HCT116 (cell line): ENCODE measurements around the gene GLTP.

Experiments used
- EZH2 ChIP-seq: fragments of 200-600 bp; sonication (generic); IDR thresholded peaks from 2 replicates; pipeline ENCODE4 v1.6.1; 2017; ENCODE audit warnings: antibody characterized with exemption, mixed run types
- POLR2AphosphoS5 ChIP-seq: IDR thresholded peaks from 2 replicates; pipeline ENCODE4 v1.6.1; 2011; ENCODE audit warnings: mild to moderate bottlenecking, low read depth, low read length, moderate library complexity
- SIN3A ChIP-seq: IDR thresholded peaks from 2 replicates; pipeline ENCODE4 v1.6.1; 2012; ENCODE audit warnings: low read depth
- ZFX ChIP-seq: fragments of 450-650 bp; IDR thresholded peaks from 2 replicates; pipeline ENCODE4 v1.6.1; 2017
- TF ChIP-seq, protein P1 (sequence below), 3 experiments: fragments of 200-600 bp in 1 of 3; sonication (generic) in 1 of 3; IDR thresholded peaks in 2 of 3; conservative IDR thresholded peaks in 1 of 3; 2 replicates each; pipeline ENCODE4 v1.5.1; 2012 to 2017; ENCODE audit warnings: low read depth in 2 of 3, low read length in 2 of 3, antibody characterized with exemption in 1 of 3, borderline replicate concordance in 1 of 3, control low read depth in 1 of 3, mild to moderate bottlenecking in 1 of 3, mixed read lengths in 1 of 3, mixed run types in 1 of 3, moderate library complexity in 1 of 3; ENCODE audit not compliant: insufficient read depth in 1 of 3

DNA sequence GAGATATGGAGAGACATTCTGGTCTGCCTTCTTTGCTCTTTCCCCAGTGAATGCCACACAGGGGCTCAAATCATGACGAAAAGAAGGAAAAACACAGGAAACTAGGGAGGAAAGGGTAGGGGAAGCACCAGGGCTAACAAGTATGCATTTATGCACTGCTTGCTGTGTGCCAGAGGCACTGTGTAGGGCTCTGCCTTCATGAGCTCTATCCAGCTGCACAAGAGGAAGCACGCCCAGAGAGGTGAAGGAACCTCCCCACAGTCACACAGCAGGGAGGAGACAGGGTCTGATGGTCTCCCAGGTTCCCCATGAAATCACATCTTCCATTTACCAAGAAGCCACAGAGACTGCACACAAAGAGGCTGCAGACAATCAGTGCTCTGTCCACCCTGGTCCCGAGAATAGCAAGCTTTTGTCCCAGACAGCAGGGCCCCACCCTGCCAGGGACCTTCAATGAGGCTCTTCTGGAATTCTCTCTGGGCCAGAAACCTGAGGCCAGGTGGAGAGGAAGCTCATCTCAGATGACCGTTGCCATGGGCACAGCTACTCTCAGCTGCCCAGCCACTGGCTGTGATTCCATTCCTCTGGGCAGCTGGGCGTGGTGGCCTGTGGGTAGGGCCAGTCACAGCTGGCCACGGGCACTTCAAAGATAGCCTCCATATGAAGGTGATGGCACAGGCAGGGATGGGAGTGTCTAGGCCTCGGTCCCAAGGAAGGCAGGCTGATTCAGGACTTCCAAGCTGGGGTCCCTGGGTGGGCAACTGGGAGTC is 39.9 kb downstream of the GLTP start:
- TF ChIP-seq POLR2AphosphoS5, result no peak
- TF ChIP-seq EZH2, result no peak
- no peak for TF ChIP-seq SIN3A
- TF ChIP-seq ZFX, result no peak
- TF ChIP-seq, protein P1, sequence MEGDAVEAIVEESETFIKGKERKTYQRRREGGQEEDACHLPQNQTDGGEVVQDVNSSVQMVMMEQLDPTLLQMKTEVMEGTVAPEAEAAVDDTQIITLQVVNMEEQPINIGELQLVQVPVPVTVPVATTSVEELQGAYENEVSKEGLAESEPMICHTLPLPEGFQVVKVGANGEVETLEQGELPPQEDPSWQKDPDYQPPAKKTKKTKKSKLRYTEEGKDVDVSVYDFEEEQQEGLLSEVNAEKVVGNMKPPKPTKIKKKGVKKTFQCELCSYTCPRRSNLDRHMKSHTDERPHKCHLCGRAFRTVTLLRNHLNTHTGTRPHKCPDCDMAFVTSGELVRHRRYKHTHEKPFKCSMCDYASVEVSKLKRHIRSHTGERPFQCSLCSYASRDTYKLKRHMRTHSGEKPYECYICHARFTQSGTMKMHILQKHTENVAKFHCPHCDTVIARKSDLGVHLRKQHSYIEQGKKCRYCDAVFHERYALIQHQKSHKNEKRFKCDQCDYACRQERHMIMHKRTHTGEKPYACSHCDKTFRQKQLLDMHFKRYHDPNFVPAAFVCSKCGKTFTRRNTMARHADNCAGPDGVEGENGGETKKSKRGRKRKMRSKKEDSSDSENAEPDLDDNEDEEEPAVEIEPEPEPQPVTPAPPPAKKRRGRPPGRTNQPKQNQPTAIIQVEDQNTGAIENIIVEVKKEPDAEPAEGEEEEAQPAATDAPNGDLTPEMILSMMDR (IDR thresholded peaks at IDR 0.05 in 2 of 3, conservative IDR thresholded peaks at IDR 0.05 in 1 of 3; ENCODE audit: borderline replicate concordance in 1 of 3, insufficient read depth in 1 of 3, low read depth in 2 of 3, low read length in 2 of 3), result no peak
